Fibroblast of lung (primary cell): ENCODE measurements around the gene CYP2S1. TPM values are rescaled to one million over a fixed set of nuclear protein-coding genes. Genes with fewer than 3 reads are reported as not detected.

ENCODE experiments used
- DNase-seq, 2 donors: peaks; one replicate each; pipeline versions ENCODE4 v3.0.0 to v3.0.0-alpha.2; 2010; ENCODE audit warnings: low read depth in 2 of 2
- H2AFZ ChIP-seq: 2 replicates; pipeline ENCODE4 v1.5.1; 2012; ENCODE audit warnings: low read length, control low read depth, inconsistent platforms
- H3K27ac ChIP-seq: 2 replicates; pipeline ENCODE4 v1.5.1; 2011; ENCODE audit warnings: low read length, control low read depth; ENCODE audit not compliant: insufficient read depth
- H3K27me3 ChIP-seq: 2 replicates; pipeline ENCODE4 v1.5.1; 2011; ENCODE audit warnings: mild to moderate bottlenecking, low read length; ENCODE audit not compliant: control insufficient read depth, insufficient read depth
- H3K36me3 ChIP-seq: 2 replicates; pipeline ENCODE4 v1.5.1; 2011; ENCODE audit warnings: low read length; ENCODE audit not compliant: control insufficient read depth, insufficient read depth
- H3K4me1 ChIP-seq: 2 replicates; pipeline ENCODE4 v1.5.1; 2011; ENCODE audit warnings: low read length; ENCODE audit not compliant: control insufficient read depth, insufficient read depth; ENCODE audit errors: extremely low read depth
- H3K4me2 ChIP-seq: 2 replicates; pipeline ENCODE4 v1.5.1; 2011; ENCODE audit warnings: low read length, control low read depth; ENCODE audit not compliant: insufficient read depth; ENCODE audit errors: extremely low read depth
- H3K4me3 ChIP-seq, 4 experiments: fragments of 200-600 bp in 1 of 4; sonication (generic) in 1 of 4; replicated peaks in 1 of 4; 2 replicates each; pipeline ENCODE4 v1.5.1; 2011 to 2016; ENCODE audit warnings: low read length in 4 of 4, low read depth in 3 of 4, mild to moderate bottlenecking in 3 of 4, control low read depth in 2 of 4, inconsistent platforms in 1 of 4, mixed read lengths in 1 of 4; ENCODE audit not compliant: insufficient read depth in 1 of 4; ENCODE audit errors: control extremely low read depth in 1 of 4
- H3K79me2 ChIP-seq: 2 replicates; pipeline ENCODE4 v1.5.1; 2012; ENCODE audit warnings: mild to moderate bottlenecking, low read length, inconsistent platforms; ENCODE audit not compliant: control insufficient read depth, insufficient read depth
- H3K9ac ChIP-seq: 2 replicates; pipeline ENCODE4 v1.5.1; 2011; ENCODE audit warnings: mild to moderate bottlenecking, low read length, control low read depth; ENCODE audit not compliant: insufficient read depth
- H3K9me3 ChIP-seq: 2 replicates; pipeline ENCODE4 v1.5.1; 2012; ENCODE audit warnings: low read depth, low read length; ENCODE audit not compliant: control insufficient read depth, insufficient read depth
- H4K20me1 ChIP-seq: 2 replicates; pipeline ENCODE4 v1.5.1; 2011; ENCODE audit warnings: low read length; ENCODE audit not compliant: control insufficient read depth, insufficient read depth; ENCODE audit errors: extremely low read depth
- EZH2 ChIP-seq: IDR thresholded peaks from 2 replicates; pipeline ENCODE4 v1.5.1; 2012; ENCODE audit warnings: low read length, control low read depth, mild to moderate bottlenecking; ENCODE audit errors: missing control alignments
- polyA plus RNA-seq, 2 donors: library from polyadenylated mRNA; depleted of rRNA in 1 of 2; stranded (reverse) in 1 of 2; unstranded in 1 of 2; fragments of >200 nt; gene quantifications; 2 replicates each; pipeline ENCODE4 v1.2.1, GENCODE V29; 2011 to 2012; ENCODE audit warnings: missing spikeins in 1 of 2
- total RNA-seq: library from RNA; depleted of rRNA; stranded (reverse); fragments of >200 nt; gene quantifications from 2 replicates; pipeline ENCODE4 v1.2.1, GENCODE V29; 2014
- TF ChIP-seq, protein P1 (sequence below), 2 donors: IDR thresholded peaks in 1 of 2; conservative IDR thresholded peaks in 1 of 2; 1 replicate in 1 of 2; 2 replicates in 1 of 2; pipeline ENCODE4 v1.5.1; 2011 to 2012; ENCODE audit warnings: low read length in 2 of 2, control low read depth in 1 of 2, inconsistent platforms in 1 of 2, low read depth in 1 of 2, mild to moderate bottlenecking in 1 of 2

CYP2S1 gene
- total and polyA plus RNA-seq, 2 donors (not counting 1 experiment from before 2014, with no cell fraction given) = 0.93 to 3.5 TPM

DNA sequence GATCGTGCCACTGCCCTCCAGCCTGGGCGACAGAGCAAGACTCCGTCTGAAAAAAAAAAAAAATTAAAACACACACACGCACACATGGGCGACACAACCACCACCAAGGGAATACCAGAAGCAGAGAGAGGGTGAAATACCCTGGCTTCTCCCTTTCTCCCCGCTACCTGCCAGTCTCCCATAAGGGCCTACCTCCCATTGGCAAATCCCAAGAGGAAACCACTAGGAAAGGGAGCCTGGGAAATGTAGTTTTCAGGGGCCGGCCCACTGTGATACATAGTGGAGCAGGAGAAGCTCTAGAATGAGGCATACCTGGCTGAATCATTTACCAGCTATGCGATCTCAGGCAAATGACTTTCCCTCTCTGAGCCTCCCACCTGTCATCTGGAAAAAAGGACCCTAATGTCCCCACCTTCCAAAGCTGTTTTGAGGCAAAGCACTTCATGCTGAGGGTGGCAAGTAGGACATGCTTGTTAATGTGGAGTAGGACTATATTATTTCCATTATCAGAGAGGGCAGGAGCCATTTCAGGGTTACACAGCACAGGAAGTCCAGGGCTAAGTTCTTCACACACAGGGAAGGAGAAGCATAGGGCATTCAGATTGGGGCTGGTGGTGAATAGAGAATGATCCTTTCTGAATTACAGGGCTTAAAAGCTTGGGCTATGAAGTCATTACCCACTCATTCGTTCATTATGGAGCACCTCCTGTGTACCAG, 56.8 kb downstream of the CYP2S1 start:
- Histone ChIP-seq H3K27ac (no peak overlapping the region), H3K36me3 (peaks cover 41% of the 10 kb centered on the region), H3K4me2 (no peak overlapping the region), H3K4me1 (no peaks in the 10 kb centered on the region), H3K79me2 (peaks cover 16% of the 10 kb centered on the region), H4K20me1 (no peaks in the 10 kb centered on the region), H3K9me3 (no peaks in the 10 kb centered on the region), H3K9ac (no peak overlapping the region), H3K4me3 (no peak overlapping the region), H2AFZ (no peak overlapping the region), H3K27me3 (no peaks in the 10 kb centered on the region)
- DNase-seq = no peak
- TF ChIP-seq, protein P1, sequence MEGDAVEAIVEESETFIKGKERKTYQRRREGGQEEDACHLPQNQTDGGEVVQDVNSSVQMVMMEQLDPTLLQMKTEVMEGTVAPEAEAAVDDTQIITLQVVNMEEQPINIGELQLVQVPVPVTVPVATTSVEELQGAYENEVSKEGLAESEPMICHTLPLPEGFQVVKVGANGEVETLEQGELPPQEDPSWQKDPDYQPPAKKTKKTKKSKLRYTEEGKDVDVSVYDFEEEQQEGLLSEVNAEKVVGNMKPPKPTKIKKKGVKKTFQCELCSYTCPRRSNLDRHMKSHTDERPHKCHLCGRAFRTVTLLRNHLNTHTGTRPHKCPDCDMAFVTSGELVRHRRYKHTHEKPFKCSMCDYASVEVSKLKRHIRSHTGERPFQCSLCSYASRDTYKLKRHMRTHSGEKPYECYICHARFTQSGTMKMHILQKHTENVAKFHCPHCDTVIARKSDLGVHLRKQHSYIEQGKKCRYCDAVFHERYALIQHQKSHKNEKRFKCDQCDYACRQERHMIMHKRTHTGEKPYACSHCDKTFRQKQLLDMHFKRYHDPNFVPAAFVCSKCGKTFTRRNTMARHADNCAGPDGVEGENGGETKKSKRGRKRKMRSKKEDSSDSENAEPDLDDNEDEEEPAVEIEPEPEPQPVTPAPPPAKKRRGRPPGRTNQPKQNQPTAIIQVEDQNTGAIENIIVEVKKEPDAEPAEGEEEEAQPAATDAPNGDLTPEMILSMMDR (conservative IDR thresholded peaks at IDR 0.05 in 1 of 2, IDR thresholded peaks at IDR 0.05 in 1 of 2; ENCODE audit: low read depth in 1 of 2, low read length in 2 of 2) = no peak
- TF ChIP-seq EZH2 = no peak

DNA sequence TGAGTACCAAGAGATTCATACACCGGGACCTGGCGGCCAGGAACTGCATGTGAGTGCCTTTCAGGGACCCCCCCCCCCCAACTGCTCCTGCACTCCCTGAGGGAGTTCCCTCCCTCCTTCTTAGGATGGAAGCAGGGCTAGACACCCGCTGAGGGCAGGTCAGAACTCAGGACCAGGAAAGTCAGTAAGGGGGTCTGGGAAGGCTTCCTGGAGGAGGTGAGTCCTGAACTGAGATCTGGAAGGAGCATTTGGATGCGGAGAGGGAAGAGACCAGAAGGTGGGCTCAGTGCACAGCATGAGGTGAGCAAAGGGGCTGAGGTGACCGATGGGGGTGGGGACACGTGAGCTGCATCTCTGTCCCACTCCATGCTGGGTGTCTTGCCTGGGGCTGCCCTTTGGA, 60.6 kb downstream of the CYP2S1 start:
- Histone ChIP-seq H3K4me3 (no peak overlapping the region), H3K27ac (no peak overlapping the region), H3K9ac (no peak overlapping the region), H3K4me1 (no peaks in the 10 kb centered on the region), H3K79me2 (peaks cover 14% of the 10 kb centered on the region), H2AFZ (no peak overlapping the region), H3K27me3 (no peaks in the 10 kb centered on the region), H3K36me3 (peaks cover 46% of the 10 kb centered on the region), H4K20me1 (no peaks in the 10 kb centered on the region), H3K4me2 (no peak overlapping the region), H3K9me3 (no peaks in the 10 kb centered on the region)
- no peak for DNase-seq
- TF ChIP-seq, protein P1 (conservative IDR thresholded peaks at IDR 0.05 in 1 of 2, IDR thresholded peaks at IDR 0.05 in 1 of 2; ENCODE audit: low read depth in 1 of 2, low read length in 2 of 2) = no peak
- TF ChIP-seq EZH2 = no peak

DNA sequence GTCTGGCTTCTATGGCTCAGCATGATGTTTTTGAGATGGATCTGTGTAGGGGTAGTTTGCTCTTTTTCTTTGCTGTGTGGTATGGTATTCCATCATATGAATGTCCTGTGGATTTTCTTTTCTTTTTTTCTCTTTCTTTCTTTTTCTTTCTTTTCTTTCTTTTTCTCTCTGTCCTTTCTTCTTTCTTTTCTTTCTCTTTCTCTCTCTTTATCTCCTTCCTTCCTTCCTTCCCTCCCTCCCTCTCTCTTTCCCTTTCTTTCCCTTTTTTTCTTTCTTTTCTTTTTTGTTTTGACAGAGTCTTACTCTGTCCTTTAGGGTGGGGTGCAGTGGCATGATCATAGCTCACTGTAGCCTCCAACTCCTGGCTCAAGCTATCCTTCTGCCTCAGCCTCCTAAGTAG, 62.2 kb downstream of the CYP2S1 start:
- no peak overlapping the region for H3K27ac ChIP-seq
- no peaks in the 10 kb centered on the region for H3K27me3 ChIP-seq
- peaks cover 47% of the 10 kb centered on the region for H3K36me3 ChIP-seq
- H2AFZ ChIP-seq = no peak overlapping the region
- no peak for DNase-seq
- H4K20me1 ChIP-seq = no peaks in the 10 kb centered on the region
- no peak overlapping the region for H3K4me2 ChIP-seq
- H3K4me1 ChIP-seq = no peaks in the 10 kb centered on the region
- peaks cover 12% of the 10 kb centered on the region for H3K79me2 ChIP-seq
- no peak overlapping the region for H3K9ac ChIP-seq
- H3K4me3 ChIP-seq = no peak overlapping the region
- TF ChIP-seq, protein P1 (conservative IDR thresholded peaks at IDR 0.05 in 1 of 2, IDR thresholded peaks at IDR 0.05 in 1 of 2; ENCODE audit: low read depth in 1 of 2, low read length in 2 of 2) = no peak
- H3K9me3 ChIP-seq = no peaks in the 10 kb centered on the region

Other genes with a start within 250 kb of the CYP2S1 start
- not detected in 2 replicates for gene CYP2B6, start 201.9 kb upstream of the CYP2S1 start, total RNA-seq
- gene CYP2B6, start 201.9 kb upstream of the CYP2S1 start, polyA plus RNA-seq = not detected in 2 replicates
- not detected in 2 replicates for gene CYP2A13, start 104.8 kb upstream of the CYP2S1 start, total RNA-seq
- gene CYP2A13, start 104.8 kb upstream of the CYP2S1 start, polyA plus RNA-seq = not detected in 2 replicates
- not detected in 2 replicates for gene CYP2F1, start 78.8 kb upstream of the CYP2S1 start, total RNA-seq
- gene CYP2F1, start 78.8 kb upstream of the CYP2S1 start, polyA plus RNA-seq = not detected in 2 replicates
- 107 and 223 TPM in 2 replicates for gene AXL, start 26.0 kb downstream of the CYP2S1 start, total RNA-seq
- gene AXL, start 26.0 kb downstream of the CYP2S1 start, polyA plus RNA-seq = 231 and 319 TPM in 2 replicates
- 47.3 and 58.1 TPM in 2 replicates for gene HNRNPUL1, start 71.2 kb downstream of the CYP2S1 start, total RNA-seq
- 36.4 and 60.4 TPM in 2 replicates for gene HNRNPUL1, start 71.2 kb downstream of the CYP2S1 start, polyA plus RNA-seq
- gene CCDC97, start 117.0 kb downstream of the CYP2S1 start, total RNA-seq = 5.9 and 7.8 TPM in 2 replicates
- 6.3 and 9.9 TPM in 2 replicates for gene CCDC97, start 117.0 kb downstream of the CYP2S1 start, polyA plus RNA-seq
- 6.7 and 14.4 TPM in 2 replicates for gene TGFB1, start 160.7 kb downstream of the CYP2S1 start, total RNA-seq
- gene TGFB1, start 160.7 kb downstream of the CYP2S1 start, polyA plus RNA-seq = 4.2 and 6.6 TPM in 2 replicates
- gene B9D2, start 170.9 kb downstream of the CYP2S1 start, total RNA-seq = 4.1 and 5.3 TPM in 2 replicates
- gene B9D2, start 170.9 kb downstream of the CYP2S1 start, polyA plus RNA-seq = 2.3 and 3.3 TPM in 2 replicates
- gene TMEM91, start 183.3 kb downstream of the CYP2S1 start, total RNA-seq = 9.7 and 10.8 TPM in 2 replicates
- 1.4 and 3.7 TPM in 2 replicates for gene TMEM91, start 183.3 kb downstream of the CYP2S1 start, polyA plus RNA-seq
- 10.7 and 14.1 TPM in 2 replicates for gene EXOSC5, start 204.1 kb downstream of the CYP2S1 start, total RNA-seq
- gene EXOSC5, start 204.1 kb downstream of the CYP2S1 start, polyA plus RNA-seq = 5.0 and 10.0 TPM in 2 replicates
- 30.0 and 30.7 TPM in 2 replicates for gene BCKDHA, start 204.6 kb downstream of the CYP2S1 start, total RNA-seq
- 11.2 and 15.1 TPM in 2 replicates for gene BCKDHA, start 204.6 kb downstream of the CYP2S1 start, polyA plus RNA-seq
- gene B3GNT8, start 234.2 kb downstream of the CYP2S1 start, total RNA-seq = 1.3 and 3.5 TPM in 2 replicates
- gene B3GNT8, start 234.2 kb downstream of the CYP2S1 start, polyA plus RNA-seq = 0.30 and 0.54 TPM in 2 replicates
- gene DMAC2, start 246.7 kb downstream of the CYP2S1 start, total RNA-seq = 29.5 and 31.0 TPM in 2 replicates
- 52.3 and 65.1 TPM in 2 replicates for gene DMAC2, start 246.7 kb downstream of the CYP2S1 start, polyA plus RNA-seq
- not detected in 2 replicates for gene ERICH4, start 249.9 kb downstream of the CYP2S1 start, total RNA-seq
- not detected in 2 replicates for gene ERICH4, start 249.9 kb downstream of the CYP2S1 start, polyA plus RNA-seq